Stomach (tissue), 4 donors: ENCODE measurements around the gene MKLN1.

Experiments
- CTCF ChIP-seq, 7 experiments: fragments of 450-650 bp in 4 of 7; fragments of 200-600 bp in 3 of 7; sonication (generic) in 3 of 7; IDR thresholded peaks; one replicate each; pipeline ENCODE4 v1.5.1; 2016 to 2019; ENCODE audit warnings: antibody characterized with exemption in 7 of 7, control low read depth in 2 of 7, mild to moderate bottlenecking in 1 of 7
- EP300 ChIP-seq: sonication (generic); formaldehyde crosslinking; IDR thresholded peaks from one replicate; pipeline ENCODE4 v1.6.1; 2017; ENCODE audit warnings: antibody characterized with exemption
- POLR2A ChIP-seq, 4 donors: fragments of 450-650 bp; IDR thresholded peaks; one replicate each; pipeline ENCODE4 v1.6.1; 2016; ENCODE audit warnings: antibody characterized with exemption in 4 of 4, control low read depth in 2 of 4, mild to moderate bottlenecking in 1 of 4, moderate library complexity in 1 of 4
- POLR2AphosphoS5 ChIP-seq, 3 donors: sonication (generic); formaldehyde crosslinking; IDR thresholded peaks; one replicate each; pipeline ENCODE4 v1.6.1; 2016; ENCODE audit warnings: antibody characterized with exemption in 3 of 3

- TF ChIP-seq POLR2A (IDR thresholded peaks at IDR 0.05) (no peak), CTCF (IDR thresholded peaks at IDR 0.05) (no peak), POLR2AphosphoS5 (IDR thresholded peaks at IDR 0.05) (no peak), EP300 (peak; percentile 48)
Measured at GRCh38 chr7:131284702-131285419, 42.8 kb upstream of the MKLN1 start.
